Loucy (cell line): Measurements from ENCODE around the gene BRD1.

Experiments
- H2AFZ ChIP-seq: fragments of 200-600 bp; sonication (generic); 2 replicates; pipeline ENCODE4 v1.6.0; 2016; ENCODE audit warnings: antibody characterized with exemption, mild to moderate bottlenecking, low read length, moderate library complexity
- H3F3A ChIP-seq: fragments of 200-600 bp; 2 replicates; pipeline ENCODE4 v1.6.0; 2016; ENCODE audit warnings: antibody characterized with exemption, low read depth, mild to moderate bottlenecking
- H3K27me3 ChIP-seq: fragments of 200-600 bp; sonication (generic); 2 replicates; pipeline ENCODE4 v1.6.1; 2014; ENCODE audit warnings: low read length, mild to moderate bottlenecking; ENCODE audit not compliant: insufficient read depth, poor library complexity, severe bottlenecking
- H3K36me3 ChIP-seq: fragments of 200-600 bp; sonication (generic); 2 replicates; pipeline ENCODE4 v1.6.1; 2016; ENCODE audit warnings: low read length; ENCODE audit not compliant: insufficient read depth
- H3K4me1 ChIP-seq: fragments of 200-600 bp; sonication (generic); 2 replicates; pipeline ENCODE4 v1.5.1; 2014; ENCODE audit warnings: low read length, mild to moderate bottlenecking; ENCODE audit not compliant: insufficient read depth, poor library complexity, severe bottlenecking
- H3K4me2 ChIP-seq: fragments of 200-600 bp; sonication (generic); 2 replicates; pipeline ENCODE4 v1.6.0; 2014; ENCODE audit warnings: antibody characterized with exemption, low read length, low read depth, mild to moderate bottlenecking; ENCODE audit not compliant: poor library complexity, severe bottlenecking
- H3K4me3 ChIP-seq: fragments of 200-600 bp; sonication (generic); 2 replicates; pipeline ENCODE4 v1.5.1; 2014; ENCODE audit warnings: low read length, mild to moderate bottlenecking, mixed read lengths; ENCODE audit not compliant: poor library complexity, severe bottlenecking
- H3K79me2 ChIP-seq: fragments of 200-600 bp; sonication (generic); 2 replicates; pipeline ENCODE4 v1.6.1; 2014; ENCODE audit warnings: low read length; ENCODE audit not compliant: insufficient read depth
- H3K9ac ChIP-seq: fragments of 200-600 bp; sonication (generic); 2 replicates; pipeline ENCODE4 v1.6.0; 2014; ENCODE audit warnings: mild to moderate bottlenecking, low read depth, low read length, moderate library complexity; ENCODE audit not compliant: poor library complexity, severe bottlenecking
- H3K9me2 ChIP-seq: fragments of 200-600 bp; sonication (generic); replicated peaks from 2 replicates; pipeline ENCODE4 v1.6.1; 2016; ENCODE audit warnings: low read depth, low read length, mixed read lengths
- H3K9me3 ChIP-seq: fragments of 200-600 bp; sonication (generic); 2 replicates; pipeline ENCODE4 v1.6.1; 2014; ENCODE audit warnings: mild to moderate bottlenecking, antibody characterized with exemption, low read length, low read depth; ENCODE audit not compliant: insufficient read depth
- H4K20me1 ChIP-seq: fragments of 200-600 bp; sonication (generic); 2 replicates; pipeline ENCODE4 v1.6.0; 2014; ENCODE audit warnings: antibody characterized with exemption, low read length, mild to moderate bottlenecking; ENCODE audit not compliant: insufficient read depth, poor library complexity, severe bottlenecking
- EZH2phosphoT487 ChIP-seq: fragments of 200-600 bp; IDR thresholded peaks from 2 replicates; pipeline ENCODE4 v1.6.1; 2018; ENCODE audit warnings: antibody characterized with exemption, mild to moderate bottlenecking, moderate library complexity, borderline replicate concordance
- TF ChIP-seq, protein P1 (sequence below): fragments of 200-600 bp; sonication (generic); conservative IDR thresholded peaks from 2 replicates; pipeline ENCODE4 v1.5.1; 2014; ENCODE audit warnings: mild to moderate bottlenecking, antibody characterized with exemption, low read length

BRD1 gene

DNA sequence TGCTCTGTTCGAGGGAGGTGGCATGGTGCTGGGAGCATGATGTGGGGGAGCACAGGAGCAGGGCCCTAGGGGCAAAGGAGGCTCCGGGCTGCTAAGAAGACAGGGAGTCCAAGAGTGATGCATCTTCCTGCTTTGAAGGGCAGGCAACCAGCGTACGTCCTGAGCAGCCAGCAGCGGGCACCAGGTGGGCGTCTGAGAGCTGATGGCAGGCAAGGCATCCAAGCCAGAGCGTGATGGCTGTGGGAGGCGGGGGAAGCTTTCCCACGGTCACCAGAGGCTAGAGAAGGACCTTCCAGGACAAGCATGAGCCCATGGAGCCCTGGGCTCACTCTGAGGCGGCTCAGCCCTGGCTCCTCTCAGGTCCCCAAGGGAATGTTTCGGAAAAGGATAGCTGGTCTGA lies 32.2 kb downstream of the BRD1 start:
- TF ChIP-seq EZH2phosphoT487, result no peak
- TF ChIP-seq, protein P1, sequence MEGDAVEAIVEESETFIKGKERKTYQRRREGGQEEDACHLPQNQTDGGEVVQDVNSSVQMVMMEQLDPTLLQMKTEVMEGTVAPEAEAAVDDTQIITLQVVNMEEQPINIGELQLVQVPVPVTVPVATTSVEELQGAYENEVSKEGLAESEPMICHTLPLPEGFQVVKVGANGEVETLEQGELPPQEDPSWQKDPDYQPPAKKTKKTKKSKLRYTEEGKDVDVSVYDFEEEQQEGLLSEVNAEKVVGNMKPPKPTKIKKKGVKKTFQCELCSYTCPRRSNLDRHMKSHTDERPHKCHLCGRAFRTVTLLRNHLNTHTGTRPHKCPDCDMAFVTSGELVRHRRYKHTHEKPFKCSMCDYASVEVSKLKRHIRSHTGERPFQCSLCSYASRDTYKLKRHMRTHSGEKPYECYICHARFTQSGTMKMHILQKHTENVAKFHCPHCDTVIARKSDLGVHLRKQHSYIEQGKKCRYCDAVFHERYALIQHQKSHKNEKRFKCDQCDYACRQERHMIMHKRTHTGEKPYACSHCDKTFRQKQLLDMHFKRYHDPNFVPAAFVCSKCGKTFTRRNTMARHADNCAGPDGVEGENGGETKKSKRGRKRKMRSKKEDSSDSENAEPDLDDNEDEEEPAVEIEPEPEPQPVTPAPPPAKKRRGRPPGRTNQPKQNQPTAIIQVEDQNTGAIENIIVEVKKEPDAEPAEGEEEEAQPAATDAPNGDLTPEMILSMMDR, result no peak
- Histone ChIP-seq H3K9me2 (no peaks in the 10 kb centered on the region), H3K27me3 (no peaks in the 10 kb centered on the region), H3K4me2 (no peak overlapping the region), H4K20me1 (peaks cover 85% of the 10 kb centered on the region), H3F3A (no peaks in the 10 kb centered on the region), H3K9me3 (no peaks in the 10 kb centered on the region), H3K4me1 (no peaks in the 10 kb centered on the region), H3K79me2 (peaks cover 91% of the 10 kb centered on the region), H2AFZ (no peak overlapping the region), H3K9ac (no peak overlapping the region), H3K4me3 (no peak overlapping the region), H3K36me3 (peaks cover 96% of the 10 kb centered on the region)

DNA sequence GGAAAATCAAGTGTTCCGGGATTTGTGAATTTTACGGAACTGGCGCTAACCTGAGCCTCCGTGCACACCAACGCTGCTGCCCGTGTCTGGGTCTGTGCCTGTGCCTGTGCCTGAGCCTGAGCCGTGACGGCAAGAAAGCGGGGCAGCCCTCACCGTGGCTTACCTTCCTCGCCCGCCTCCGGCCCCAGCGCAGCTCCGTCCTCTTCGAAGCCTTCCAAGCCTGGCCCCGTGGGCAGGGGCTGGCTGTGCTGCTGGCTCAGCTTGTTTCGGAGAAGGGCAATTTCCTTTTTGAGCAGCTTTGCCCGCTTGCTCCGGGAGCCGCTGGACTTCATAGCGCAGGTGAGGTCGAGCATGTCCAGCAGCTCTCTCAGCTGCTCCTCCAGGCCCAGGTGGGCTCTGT lies 33.8 kb downstream of the BRD1 start:
- peaks cover 91% of the 10 kb centered on the region for H3K79me2 ChIP-seq
- H3K36me3 ChIP-seq, result peaks cover 96% of the 10 kb centered on the region
- H3F3A ChIP-seq, result no peaks in the 10 kb centered on the region
- H3K4me2 ChIP-seq, result no peak overlapping the region
- H3K9ac ChIP-seq, result no peak overlapping the region
- H3K9me2 ChIP-seq, result no peaks in the 10 kb centered on the region
- no peaks in the 10 kb centered on the region for H3K9me3 ChIP-seq
- no peaks in the 10 kb centered on the region for H3K27me3 ChIP-seq
- no peak overlapping the region for H2AFZ ChIP-seq
- H3K4me3 ChIP-seq, result no peak overlapping the region
- no peak for TF ChIP-seq EZH2phosphoT487
- TF ChIP-seq, protein P1, result no peak
- peaks cover 9% of the 10 kb centered on the region for H3K4me1 ChIP-seq
- H4K20me1 ChIP-seq, result peaks cover 85% of the 10 kb centered on the region

DNA sequence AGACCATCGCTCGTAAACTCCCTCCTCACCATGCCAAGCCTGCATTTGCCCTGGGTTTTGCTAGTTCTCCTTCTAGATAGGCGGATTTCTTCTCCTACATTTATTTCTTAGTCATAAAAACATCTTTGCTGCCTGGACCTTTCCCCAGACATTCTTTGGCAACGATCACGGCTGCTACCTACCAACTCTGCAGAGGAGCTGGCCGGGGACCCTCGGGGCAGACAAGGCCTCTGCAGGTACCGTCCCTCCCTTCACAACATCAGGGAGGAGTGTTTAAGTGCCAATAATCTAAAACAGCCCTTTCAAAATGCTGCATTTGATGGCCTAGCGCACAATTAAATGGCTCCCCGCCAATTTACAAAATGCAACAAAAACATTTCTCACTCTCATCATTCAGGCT lies 34.4 kb downstream of the BRD1 start:
- Histone ChIP-seq H3K27me3 (no peaks in the 10 kb centered on the region), H3K79me2 (peaks cover 91% of the 10 kb centered on the region), H3K9me2 (no peaks in the 10 kb centered on the region), H3K9me3 (no peaks in the 10 kb centered on the region), H3K4me1 (peaks cover 10% of the 10 kb centered on the region), H3K9ac (no peak overlapping the region), H3K4me2 (no peak overlapping the region), H3K4me3 (no peak overlapping the region), H3K36me3 (peaks cover 96% of the 10 kb centered on the region), H3F3A (no peaks in the 10 kb centered on the region), H4K20me1 (peaks cover 85% of the 10 kb centered on the region), H2AFZ (no peak overlapping the region)
- TF ChIP-seq EZH2phosphoT487, result no peak
- TF ChIP-seq, protein P1, result no peak
